GM12878 (cell line): ENCODE data around the gene MICAL3. TPM values are rescaled to one million over a fixed set of nuclear protein-coding genes. Genes with fewer than 3 reads are reported as not detected.

Source experiments
- ATAC-seq: fragments of 200-7000 bp; cut with Tn5 transposase; 3 replicates; pipeline ENCODE4 v1.9.1; 2020; ENCODE audit warnings: mild to moderate bottlenecking, moderate library complexity
- BruUV-seq: library from RNA; stranded (reverse); fragments of 400-500 nt; replicated peaks from 2 replicates; lab custom pipeline; 2021; lab: Mats Ljungman, UMichigan
- CTCF ChIA-PET: fragments of 300-600 bp; sonication (Branson Sonifier 250); formaldehyde crosslinking; extraction: SDS; loops from one replicate; lab custom pipeline; 2021; ENCODE audit warnings: inconsistent platforms; lab: Yijun Ruan, JAX
- POLR2A ChIA-PET: fragments of 350-600 bp; formaldehyde crosslinking; extraction: SDS; loops from one replicate; lab custom pipeline; 2021; ENCODE audit warnings: inconsistent platforms; lab: Charles Lee
- RAD21 ChIA-PET: fragments of 300-600 bp; sonication (Branson Sonifier 250); formaldehyde crosslinking; loops from one replicate; lab custom pipeline; 2023; ENCODE audit warnings: antibody characterized with exemption; ENCODE audit not compliant: unreplicated experiment; lab: Charles Lee
- SMC1A ChIA-PET: fragments of 300-600 bp; sonication (Branson Sonifier 250); formaldehyde crosslinking; loops from one replicate; lab custom pipeline; 2023; ENCODE audit not compliant: unreplicated experiment, uncharacterized antibody; lab: Charles Lee
- DNase-seq: peaks from one replicate; pipeline ENCODE4 v3.0.0-alpha.2; 2011; ENCODE audit warnings: low read depth, low spot score
- FAIRE-seq: peaks from 3 replicates; lab custom pipeline; 2011; peaks lifted over from hg19 to GRCh38; lab: Jason Lieb, UNC
- H2AFZ ChIP-seq: 2 replicates; pipeline ENCODE4 v1.6.0; 2011; ENCODE audit warnings: low read depth, low read length, control low read depth; ENCODE audit not compliant: control insufficient read depth
- H3K27ac ChIP-seq: 2 replicates; pipeline ENCODE4 v1.5.1; 2011; ENCODE audit warnings: control low read depth; ENCODE audit not compliant: control insufficient read depth, insufficient read depth
- H3K27me3 ChIP-seq, 2 experiments: replicated peaks in 1 of 2; 2 replicates each; pipeline versions ENCODE4 v1.6.0 to v1.6.1; 2011; ENCODE audit warnings: low read length in 1 of 2; ENCODE audit not compliant: control insufficient read depth in 2 of 2, insufficient read depth in 2 of 2
- H3K36me3 ChIP-seq, 2 experiments: 2 replicates each; pipeline ENCODE4 v1.5.1; 2011; ENCODE audit warnings: low read length in 1 of 2; ENCODE audit not compliant: control insufficient read depth in 2 of 2, insufficient read depth in 2 of 2
- H3K4me1 ChIP-seq: 2 replicates; pipeline ENCODE4 v1.6.1; 2011; ENCODE audit warnings: mild to moderate bottlenecking, low read length, moderate library complexity, mixed read lengths; ENCODE audit not compliant: control insufficient read depth, insufficient read depth
- H3K4me2 ChIP-seq: 2 replicates; pipeline ENCODE4 v1.6.0; 2011; ENCODE audit warnings: control low read depth; ENCODE audit not compliant: control insufficient read depth, insufficient read depth
- H3K4me3 ChIP-seq: fragments of 200-600 bp; sonication (generic); 2 replicates; pipeline ENCODE4 v1.5.1; 2016
- H3K79me2 ChIP-seq: 2 replicates; pipeline ENCODE4 v1.6.0; 2011; ENCODE audit warnings: low read length; ENCODE audit not compliant: control insufficient read depth, insufficient read depth
- H3K9ac ChIP-seq: 2 replicates; pipeline ENCODE4 v1.8.0; 2011; ENCODE audit warnings: low read length, control low read depth, mixed read lengths; ENCODE audit not compliant: control insufficient read depth, insufficient read depth
- H3K9me3 ChIP-seq: replicated peaks from 3 replicates; pipeline ENCODE4 v1.5.1; 2011; ENCODE audit warnings: mild to moderate bottlenecking, low read length; ENCODE audit not compliant: control insufficient read depth, insufficient read depth
- H4K20me1 ChIP-seq: 2 replicates; pipeline ENCODE4 v1.6.0; 2011; ENCODE audit not compliant: control insufficient read depth, insufficient read depth
- BCL11A ChIP-seq: IDR thresholded peaks from 2 replicates; pipeline ENCODE4 v1.6.1; 2011; ENCODE audit warnings: low read depth, low read length
- CEBPB ChIP-seq, 2 experiments: fragments of 150-350 bp in 1 of 2; IDR thresholded peaks; 2 replicates each; pipeline ENCODE4 v1.6.1; 2012 to 2014; ENCODE audit warnings: low read depth in 2 of 2, low read length in 2 of 2, borderline replicate concordance in 1 of 2, inconsistent platforms in 1 of 2
- HDAC2 ChIP-seq: fragments of 200-600 bp; sonication (generic); IDR thresholded peaks from 2 replicates; pipeline ENCODE4 v1.6.1; 2017
- HDGF ChIP-seq: fragments of 450-650 bp; IDR thresholded peaks from 2 replicates; pipeline ENCODE4 v1.6.1; 2016; ENCODE audit warnings: antibody characterized with exemption
- IRF4 ChIP-seq: IDR thresholded peaks from 2 replicates; pipeline ENCODE4 v1.6.1; 2011; ENCODE audit warnings: low read depth, low read length
- KDM1A ChIP-seq: fragments of 200-600 bp; sonication (generic); IDR thresholded peaks from 2 replicates; pipeline ENCODE4 v1.6.1; 2016; ENCODE audit warnings: borderline replicate concordance
- MTA2 ChIP-seq: fragments of 450-650 bp; IDR thresholded peaks from 2 replicates; pipeline ENCODE4 v1.6.1; 2016; ENCODE audit warnings: low read depth, mild to moderate bottlenecking, moderate library complexity
- MYC ChIP-seq: IDR thresholded peaks from 2 replicates; pipeline ENCODE4 v1.6.1; 2011; ENCODE audit warnings: mild to moderate bottlenecking, low read length, moderate library complexity, inconsistent platforms; ENCODE audit not compliant: insufficient read depth, insufficient replicate concordance, insufficient read length, severe bottlenecking
- NR2C1 ChIP-seq: fragments of 450-650 bp; IDR thresholded peaks from 2 replicates; pipeline ENCODE4 v1.6.1; 2017; ENCODE audit warnings: antibody characterized with exemption, mild to moderate bottlenecking, moderate library complexity
- NR2F1 ChIP-seq: fragments of 450-650 bp; conservative IDR thresholded peaks from 2 replicates; pipeline ENCODE4 v1.6.1; 2017; ENCODE audit warnings: mild to moderate bottlenecking
- RBBP5 ChIP-seq: fragments of 200-600 bp; sonication (generic); conservative IDR thresholded peaks from 2 replicates; pipeline ENCODE4 v1.6.1; 2016
- RUNX3 ChIP-seq: IDR thresholded peaks from 2 replicates; pipeline ENCODE4 v1.6.1; 2012; ENCODE audit warnings: low read length, inconsistent platforms
- ZNF274 ChIP-seq: IDR thresholded peaks from one replicate; pipeline ENCODE4 v1.8.0; 2011; ENCODE audit not compliant: insufficient read length, insufficient read depth
- WGBS: methylation state at CpG from one replicate; pipeline ENCODE4 v1.1.6; 2016; ENCODE audit warnings: low lambda C conversion rate; ENCODE audit not compliant: insufficient replicate concordance, insufficient coverage; ENCODE audit errors: missing lambda C conversion rate; 5-methylcytosine and 5-hydroxymethylcytosine counted together
- in situ Hi-C: fragments of 300-500 bp; cut with MboI; formaldehyde crosslinking; loops from 9 replicates; pipeline ENCODE4 v1.14.3; 2018; ENCODE audit warnings: mixed read lengths
- intact Hi-C: fragments of 100-400 bp; cut with micrococcal nuclease; formaldehyde crosslinking; loops from one replicate; pipeline ENCODE4 v1.14.2; 2022; ENCODE audit not compliant: unreplicated experiment
- polyA plus RNA-seq, 11 experiments: library from polyadenylated mRNA; depleted of rRNA in 4 of 11; unstranded in 6 of 11; stranded (reverse) in 5 of 11; fragments of >200 nt; fragmentation: Nextera tagmentation in 4 of 11; fragmentation: Illumina TruSeq in 1 of 11; extraction: Ambion mirVana in 4 of 11; extraction: Trizol in 1 of 11; gene quantifications; 1 replicate in 1 of 11; 2 replicates in 10 of 11; pipeline versions ENCODE4 v1.2.1 to v1.2.3, GENCODE V29; 2011 to 2016; ENCODE audit warnings: inconsistent platforms in 2 of 11, missing spikeins in 2 of 11, low read depth in 1 of 11
- total RNA-seq, 4 experiments: library from RNA; depleted of rRNA in 3 of 4; stranded (reverse); fragments of >200 nt in 3 of 4; fragmentation: Illumina TruSeq in 1 of 4; extraction: Trizol in 1 of 4; gene quantifications; 2 replicates each; pipeline versions ENCODE4 v1.2.1 to v1.2.3, GENCODE V29; 2013 to 2021
- TF ChIP-seq, protein P1 (sequence below): fragments of 150-350 bp; IDR thresholded peaks from 2 replicates; pipeline ENCODE4 v1.6.1; 2014; ENCODE audit warnings: mild to moderate bottlenecking, low read depth, low read length
- TF ChIP-seq, protein P2 (sequence below): fragments of 450-650 bp; IDR thresholded peaks from 2 replicates; pipeline ENCODE4 v1.6.1; 2016; ENCODE audit warnings: mild to moderate bottlenecking
- TF ChIP-seq, protein P3 (sequence below): fragments of 450-650 bp; IDR thresholded peaks from 2 replicates; pipeline ENCODE4 v1.6.1; 2017; ENCODE audit warnings: mild to moderate bottlenecking
- TF ChIP-seq, protein P4 (sequence below): IDR thresholded peaks from 2 replicates; pipeline ENCODE4 v1.6.1; 2012; ENCODE audit warnings: low read depth, low read length, improper control_type of control experiment
- TF ChIP-seq, protein P5 (sequence below): fragments of 450-650 bp; IDR thresholded peaks from 2 replicates; pipeline ENCODE4 v1.6.1; 2018; ENCODE audit warnings: borderline replicate concordance, mild to moderate bottlenecking; ENCODE audit not compliant: partially characterized antibody

The MICAL3 gene
- total and polyA plus RNA-seq, 10 of the 15 experiments (the other 5 are each of a cell fraction or from before 2014, with no cell fraction given) = 2.6 to 92.2 (median 24.0) TPM

DNA sequence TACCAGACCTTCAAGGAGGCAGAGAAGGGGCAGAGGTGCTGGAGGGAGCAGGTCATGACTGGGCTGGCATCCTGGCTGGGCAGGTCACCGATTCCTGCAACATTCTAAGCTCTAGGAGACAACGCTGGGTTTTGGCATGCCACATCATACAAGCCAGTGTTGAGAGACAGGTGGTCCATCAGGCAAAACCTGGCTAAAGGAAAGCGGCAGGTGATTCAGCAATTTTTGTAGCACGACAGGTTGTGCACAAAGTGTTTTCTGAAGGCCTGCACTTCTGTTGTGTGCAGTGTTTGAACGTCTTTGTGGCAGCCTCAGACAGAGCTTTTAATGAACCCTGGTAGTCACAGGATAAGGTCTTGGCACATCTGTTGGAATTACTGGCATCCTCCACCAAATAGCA lies 180.2 kb downstream of the MICAL3 start:
- no peak overlapping the region for H3K27ac ChIP-seq
- H3K9me3 ChIP-seq = no peaks in the 10 kb centered on the region
- 53% methylated on average over 5 of the region's 5 CpGs for WGBS
- no peaks in the 10 kb centered on the region for H3K27me3 ChIP-seq
- FAIRE-seq = no peak
- H2AFZ ChIP-seq = no peak overlapping the region
- intact Hi-C loops (no loop called here), in situ Hi-C loops (no loop called here)
- no peak overlapping the region for H3K9ac ChIP-seq
- no peak for ATAC-seq
- H4K20me1 ChIP-seq = peaks cover 3% of the 10 kb centered on the region; the same call in 1 of the 2 replicates
- CTCF ChIA-PET = interaction anchor here (0.6 to 1.4 kb wide), 2 partner anchors 204 to 232 kb away, joined by 3 to 4 read pairs; no protein-coding TSS in a partner anchor
- DNase-seq = no peak
- H3K36me3 ChIP-seq = peaks cover 8 to 11% of the 10 kb centered on the region in 2 experiments; a peak in 3 of 4 replicates
- no peak overlapping the region for H3K4me2 ChIP-seq
- SMC1A ChIA-PET = no interaction called here
- no peaks in the 10 kb centered on the region for H3K79me2 ChIP-seq
- POLR2A ChIA-PET = no interaction called here
- BruUV-seq = no TSS peak
- H3K4me3 ChIP-seq = no peak overlapping the region
- RAD21 ChIA-PET = no interaction called here
- no peaks in the 10 kb centered on the region for H3K4me1 ChIP-seq
- TF ChIP-seq HDAC2 = no peak
- TF ChIP-seq RUNX3 = no peak
- TF ChIP-seq, protein P1, sequence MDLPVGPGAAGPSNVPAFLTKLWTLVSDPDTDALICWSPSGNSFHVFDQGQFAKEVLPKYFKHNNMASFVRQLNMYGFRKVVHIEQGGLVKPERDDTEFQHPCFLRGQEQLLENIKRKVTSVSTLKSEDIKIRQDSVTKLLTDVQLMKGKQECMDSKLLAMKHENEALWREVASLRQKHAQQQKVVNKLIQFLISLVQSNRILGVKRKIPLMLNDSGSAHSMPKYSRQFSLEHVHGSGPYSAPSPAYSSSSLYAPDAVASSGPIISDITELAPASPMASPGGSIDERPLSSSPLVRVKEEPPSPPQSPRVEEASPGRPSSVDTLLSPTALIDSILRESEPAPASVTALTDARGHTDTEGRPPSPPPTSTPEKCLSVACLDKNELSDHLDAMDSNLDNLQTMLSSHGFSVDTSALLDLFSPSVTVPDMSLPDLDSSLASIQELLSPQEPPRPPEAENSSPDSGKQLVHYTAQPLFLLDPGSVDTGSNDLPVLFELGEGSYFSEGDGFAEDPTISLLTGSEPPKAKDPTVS = no peak
- no peak for TF ChIP-seq BCL11A
- no peak for TF ChIP-seq ZNF274
- TF ChIP-seq, protein P2, sequence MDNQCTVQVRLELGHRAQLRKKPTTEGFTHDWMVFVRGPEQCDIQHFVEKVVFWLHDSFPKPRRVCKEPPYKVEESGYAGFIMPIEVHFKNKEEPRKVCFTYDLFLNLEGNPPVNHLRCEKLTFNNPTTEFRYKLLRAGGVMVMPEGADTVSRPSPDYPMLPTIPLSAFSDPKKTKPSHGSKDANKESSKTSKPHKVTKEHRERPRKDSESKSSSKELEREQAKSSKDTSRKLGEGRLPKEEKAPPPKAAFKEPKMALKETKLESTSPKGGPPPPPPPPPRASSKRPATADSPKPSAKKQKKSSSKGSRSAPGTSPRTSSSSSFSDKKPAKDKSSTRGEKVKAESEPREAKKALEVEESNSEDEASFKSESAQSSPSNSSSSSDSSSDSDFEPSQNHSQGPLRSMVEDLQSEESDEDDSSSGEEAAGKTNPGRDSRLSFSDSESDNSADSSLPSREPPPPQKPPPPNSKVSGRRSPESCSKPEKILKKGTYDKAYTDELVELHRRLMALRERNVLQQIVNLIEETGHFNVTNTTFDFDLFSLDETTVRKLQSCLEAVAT = no peak
- no peak for TF ChIP-seq MTA2
- TF ChIP-seq IRF4 = no peak
- TF ChIP-seq NR2F1 = no peak
- TF ChIP-seq, protein P3, sequence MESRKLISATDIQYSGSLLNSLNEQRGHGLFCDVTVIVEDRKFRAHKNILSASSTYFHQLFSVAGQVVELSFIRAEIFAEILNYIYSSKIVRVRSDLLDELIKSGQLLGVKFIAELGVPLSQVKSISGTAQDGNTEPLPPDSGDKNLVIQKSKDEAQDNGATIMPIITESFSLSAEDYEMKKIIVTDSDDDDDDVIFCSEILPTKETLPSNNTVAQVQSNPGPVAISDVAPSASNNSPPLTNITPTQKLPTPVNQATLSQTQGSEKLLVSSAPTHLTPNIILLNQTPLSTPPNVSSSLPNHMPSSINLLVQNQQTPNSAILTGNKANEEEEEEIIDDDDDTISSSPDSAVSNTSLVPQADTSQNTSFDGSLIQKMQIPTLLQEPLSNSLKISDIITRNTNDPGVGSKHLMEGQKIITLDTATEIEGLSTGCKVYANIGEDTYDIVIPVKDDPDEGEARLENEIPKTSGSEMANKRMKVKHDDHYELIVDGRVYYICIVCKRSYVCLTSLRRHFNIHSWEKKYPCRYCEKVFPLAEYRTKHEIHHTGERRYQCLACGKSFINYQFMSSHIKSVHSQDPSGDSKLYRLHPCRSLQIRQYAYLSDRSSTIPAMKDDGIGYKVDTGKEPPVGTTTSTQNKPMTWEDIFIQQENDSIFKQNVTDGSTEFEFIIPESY = no peak
- TF ChIP-seq CEBPB (IDR thresholded peaks at IDR 0.05; ENCODE audit: borderline replicate concordance in 1 of 2, low read depth in 2 of 2, low read length in 2 of 2) = no peak
- no peak for TF ChIP-seq KDM1A
- no peak for TF ChIP-seq MYC
- no peak for TF ChIP-seq HDGF
- TF ChIP-seq, protein P4, sequence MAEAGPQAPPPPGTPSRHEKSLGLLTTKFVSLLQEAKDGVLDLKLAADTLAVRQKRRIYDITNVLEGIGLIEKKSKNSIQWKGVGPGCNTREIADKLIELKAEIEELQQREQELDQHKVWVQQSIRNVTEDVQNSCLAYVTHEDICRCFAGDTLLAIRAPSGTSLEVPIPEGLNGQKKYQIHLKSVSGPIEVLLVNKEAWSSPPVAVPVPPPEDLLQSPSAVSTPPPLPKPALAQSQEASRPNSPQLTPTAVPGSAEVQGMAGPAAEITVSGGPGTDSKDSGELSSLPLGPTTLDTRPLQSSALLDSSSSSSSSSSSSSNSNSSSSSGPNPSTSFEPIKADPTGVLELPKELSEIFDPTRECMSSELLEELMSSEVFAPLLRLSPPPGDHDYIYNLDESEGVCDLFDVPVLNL = no peak
- TF ChIP-seq RBBP5 = no peak
- TF ChIP-seq NR2C1 = no peak
- TF ChIP-seq, protein P5, sequence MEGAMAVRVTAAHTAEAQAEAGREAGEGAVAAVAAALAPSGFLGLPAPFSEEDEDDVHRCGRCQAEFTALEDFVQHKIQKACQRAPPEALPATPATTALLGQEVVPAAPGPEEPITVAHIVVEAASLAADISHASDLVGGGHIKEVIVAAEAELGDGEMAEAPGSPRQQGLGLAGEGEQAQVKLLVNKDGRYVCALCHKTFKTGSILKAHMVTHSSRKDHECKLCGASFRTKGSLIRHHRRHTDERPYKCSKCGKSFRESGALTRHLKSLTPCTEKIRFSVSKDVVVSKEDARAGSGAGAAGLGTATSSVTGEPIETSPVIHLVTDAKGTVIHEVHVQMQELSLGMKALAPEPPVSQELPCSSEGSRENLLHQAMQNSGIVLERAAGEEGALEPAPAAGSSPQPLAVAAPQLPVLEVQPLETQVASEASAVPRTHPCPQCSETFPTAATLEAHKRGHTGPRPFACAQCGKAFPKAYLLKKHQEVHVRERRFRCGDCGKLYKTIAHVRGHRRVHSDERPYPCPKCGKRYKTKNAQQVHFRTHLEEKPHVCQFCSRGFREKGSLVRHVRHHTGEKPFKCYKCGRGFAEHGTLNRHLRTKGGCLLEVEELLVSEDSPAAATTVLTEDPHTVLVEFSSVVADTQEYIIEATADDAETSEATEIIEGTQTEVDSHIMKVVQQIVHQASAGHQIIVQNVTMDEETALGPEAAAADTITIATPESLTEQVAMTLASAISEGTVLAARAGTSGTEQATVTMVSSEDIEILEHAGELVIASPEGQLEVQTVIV = no peak
